Uterus (tissue), 4 donors: ENCODE results near the gene MED27. TPM values are rescaled to one million over a fixed set of nuclear protein-coding genes. Genes with fewer than 3 reads are reported as not detected.

Experiments used
- DNase-seq, 2 donors: peaks; one replicate each; pipeline ENCODE4 v3.0.0-alpha.2; 2019 to 2020
- H3K27ac ChIP-seq, 2 donors: fragments of 200-600 bp; sonication (generic); 1 replicate in 1 of 2; 2 replicates in 1 of 2; pipeline ENCODE4 v1.5.1; 2016 to 2018
- H3K27me3 ChIP-seq, 2 donors: fragments of 200-600 bp; sonication (generic); one replicate each; pipeline ENCODE4 v1.5.1; 2018 to 2019; ENCODE audit warnings: control low read depth in 1 of 2
- H3K36me3 ChIP-seq, 2 donors: fragments of 200-600 bp; sonication (generic); one replicate each; pipeline ENCODE4 v1.5.1; 2019; ENCODE audit warnings: control low read depth in 1 of 2
- H3K4me1 ChIP-seq, 2 donors: fragments of 200-600 bp; sonication (generic); one replicate each; pipeline ENCODE4 v1.5.1; 2018 to 2019; ENCODE audit warnings: control low read depth in 1 of 2
- H3K4me3 ChIP-seq, 2 donors: fragments of 200-600 bp; sonication (generic); 1 replicate in 1 of 2; 2 replicates in 1 of 2; pipeline ENCODE4 v1.5.1; 2018 to 2019; ENCODE audit warnings: mild to moderate bottlenecking in 1 of 2
- H3K9me3 ChIP-seq, 2 donors: fragments of 200-600 bp; sonication (generic); one replicate each; pipeline ENCODE4 v1.5.1; 2019; ENCODE audit warnings: control low read depth in 1 of 2
- CTCF ChIP-seq, 4 experiments: fragments of 200-600 bp in 2 of 4; fragments of 450-650 bp in 2 of 4; sonication (generic) in 2 of 4; IDR thresholded peaks; one replicate each; pipeline ENCODE4 v1.5.1; 2016 to 2019; ENCODE audit warnings: antibody characterized with exemption in 4 of 4, mild to moderate bottlenecking in 2 of 4, moderate library complexity in 1 of 4
- POLR2A ChIP-seq, 2 donors: fragments of 450-650 bp; IDR thresholded peaks; one replicate each; pipeline ENCODE4 v1.6.1; 2016; ENCODE audit warnings: antibody characterized with exemption in 2 of 2, mild to moderate bottlenecking in 1 of 2, moderate library complexity in 1 of 2
- intact Hi-C: fragments of 100-400 bp; cut with DNase I; formaldehyde crosslinking; loops from one replicate; pipeline ENCODE4 v1.15.1; 2023; ENCODE audit warnings: low total_unique reads
- total RNA-seq, 4 donors: library from RNA; depleted of rRNA in 3 of 4; stranded (reverse); fragments of >200 nt in 3 of 4; gene quantifications; one replicate each; pipeline versions ENCODE4 v1.1.0 to v1.2.4, GENCODE V29; 2014 to 2023
- donor health status: DM: yes; HTN: yes; CAD: no.

MED27 gene
- total RNA-seq, 4 donors from 2014 or later, result 4.6 to 29.3 (median 10.7) TPM

GRCh38 chr9:132125361-132125760 lies 45.7 kb upstream of the MED27 start:
- H3K36me3 ChIP-seq, result no peaks in the 10 kb centered on the region
- H3K4me3 ChIP-seq, result no peak overlapping the region
- no peak overlapping the region for H3K27ac ChIP-seq
- TF ChIP-seq CTCF (IDR thresholded peaks at IDR 0.05) (no peak), POLR2A (IDR thresholded peaks at IDR 0.05) (no peak)
- DNase-seq, result no peak
- no peaks in the 10 kb centered on the region for H3K27me3 ChIP-seq
- no peaks in the 10 kb centered on the region for H3K4me1 ChIP-seq
- intact Hi-C loops, result no loop called here
- no peaks in the 10 kb centered on the region for H3K9me3 ChIP-seq

- TF ChIP-seq POLR2A (IDR thresholded peaks at IDR 0.05) (no peak), CTCF (IDR thresholded peaks at IDR 0.05) (no peak)
- Histone ChIP-seq H3K36me3 (no peaks in the 10 kb centered on the region), H3K27ac (no peak overlapping the region), H3K9me3 (no peaks in the 10 kb centered on the region), H3K4me3 (no peak overlapping the region), H3K27me3 (no peaks in the 10 kb centered on the region), H3K4me1 (no peaks in the 10 kb centered on the region)
- no peak for DNase-seq
- intact Hi-C loops, result no loop called here
Observed at GRCh38 chr9:132124800-132125199, 45.1 kb upstream of the MED27 start.

- H3K27me3 ChIP-seq, result peaks cover 0 to 3% of the 10 kb centered on the region in 2 donors
- H3K4me1 ChIP-seq, result no peaks in the 10 kb centered on the region
- H3K4me3 ChIP-seq, result no peak overlapping the region
- intact Hi-C loops, result no loop called here
- no peak for TF ChIP-seq POLR2A (IDR thresholded peaks at IDR 0.05)
- TF ChIP-seq CTCF (IDR thresholded peaks at IDR 0.05), result no peak
- no peak overlapping the region for H3K27ac ChIP-seq
- no peaks in the 10 kb centered on the region for H3K36me3 ChIP-seq
- no peak for DNase-seq
- no peaks in the 10 kb centered on the region for H3K9me3 ChIP-seq
Observed at GRCh38 chr9:132121021-132121420, 41.4 kb upstream of the MED27 start.

- H3K27me3 ChIP-seq, result peaks cover 0 to 3% of the 10 kb centered on the region in 2 donors
- intact Hi-C loops, result no loop called here
- no peak for TF ChIP-seq CTCF (IDR thresholded peaks at IDR 0.05)
- TF ChIP-seq POLR2A (IDR thresholded peaks at IDR 0.05), result no peak
Observed at GRCh38 chr9:132117694-132118093, 38.0 kb upstream of the MED27 start.

GRCh38 chr9:132116583-132116982 lies 36.9 kb upstream of the MED27 start:
- Histone ChIP-seq H3K4me1 (no peaks in the 10 kb centered on the region), H3K27ac (no peak overlapping the region), H3K36me3 (no peaks in the 10 kb centered on the region), H3K9me3 (no peaks in the 10 kb centered on the region), H3K4me3 (no peak overlapping the region), H3K27me3 (peaks cover 0 to 3% of the 10 kb centered on the region in 2 donors)
- intact Hi-C loops, result no loop called here
- no peak for TF ChIP-seq POLR2A (IDR thresholded peaks at IDR 0.05)
- no peak for TF ChIP-seq CTCF (IDR thresholded peaks at IDR 0.05)
- DNase-seq, result no peak

More at GRCh38 chr9:132117694-132118093, 38.0 kb upstream of the MED27 start:
- no peak for DNase-seq
- Histone ChIP-seq H3K9me3 (no peaks in the 10 kb centered on the region), H3K27ac (no peak overlapping the region), H3K4me1 (no peaks in the 10 kb centered on the region), H3K4me3 (no peak overlapping the region), H3K36me3 (no peaks in the 10 kb centered on the region)
